NB4 (cell line): ENCODE results near the gene SMTN.
"Not testable (repeated sequence)": the region's sequence is repeated elsewhere in the genome, so short reads cannot be mapped to it uniquely, and the experiment has no call there.

Experiments
- DNase-seq: peaks from one replicate; pipeline ENCODE4 v3.0.0; 2010; ENCODE audit warnings: low read depth
- H3K4me3 ChIP-seq: one replicate; pipeline ENCODE4 v1.5.1; 2011; ENCODE audit warnings: mild to moderate bottlenecking, low read depth, low read length, moderate library complexity
- CTCF ChIP-seq: IDR thresholded peaks from one replicate; pipeline ENCODE4 v1.5.1; 2012; ENCODE audit warnings: low read depth, low read length
- MAX ChIP-seq: IDR thresholded peaks from 2 replicates; pipeline ENCODE4 v1.6.1; 2011; ENCODE audit warnings: low read depth, low read length
- MYC ChIP-seq: IDR thresholded peaks from 2 replicates; pipeline ENCODE4 v1.6.1; 2011; ENCODE audit warnings: low read depth, low read length
- POLR2A ChIP-seq: IDR thresholded peaks from 2 replicates; pipeline ENCODE4 v1.6.1; 2011; ENCODE audit warnings: mild to moderate bottlenecking; ENCODE audit not compliant: insufficient read length; ENCODE audit errors: extremely low read depth

The SMTN gene

GRCh38 chr22:31094021-31094551, 13.0 kb downstream of the SMTN start:
- no peak for DNase-seq
- H3K4me3 ChIP-seq, result no peak overlapping the region
- TF ChIP-seq POLR2A, result no peak

GRCh38 chr22:31094741-31095140, 13.6 kb downstream of the SMTN start:
- no peak overlapping the region for H3K4me3 ChIP-seq
- no peak for DNase-seq
- no peak for TF ChIP-seq MAX
- TF ChIP-seq POLR2A, result no peak
- TF ChIP-seq CTCF, result no peak
- no peak for TF ChIP-seq MYC

- no peak overlapping the region for H3K4me3 ChIP-seq
- DNase-seq, result no peak
- TF ChIP-seq POLR2A (no peak), CTCF (no peak), MYC (no peak), MAX (no peak)
Measured at GRCh38 chr22:31095637-31096249, 14.6 kb downstream of the SMTN start.

GRCh38 chr22:31096657-31097279, 15.7 kb downstream of the SMTN start:
- no peak overlapping the region for H3K4me3 ChIP-seq
- TF ChIP-seq CTCF (no peak), POLR2A (no peak), MYC (no peak), MAX (no peak)
- no peak for DNase-seq

GRCh38 chr22:31097539-31097938, 16.4 kb downstream of the SMTN start:
- H3K4me3 ChIP-seq, DNase-seq: not testable (repeated sequence)

- no peak for TF ChIP-seq POLR2A
- no peak for DNase-seq
Measured at GRCh38 chr22:31097941-31098631, 17.0 kb downstream of the SMTN start.

GRCh38 chr22:31098632-31099110, 17.6 kb downstream of the SMTN start:
- TF ChIP-seq MAX, result no peak
- TF ChIP-seq MYC, result no peak
- no peak for TF ChIP-seq POLR2A
- TF ChIP-seq CTCF, result no peak
- DNase-seq, result no peak
- H3K4me3 ChIP-seq, result no peak overlapping the region

More at GRCh38 chr22:31097941-31098631, 17.0 kb downstream of the SMTN start:
- H3K4me3 ChIP-seq, result no peak overlapping the region
